Measurements from ENCODE around the gene HCK.

The HCK gene

DNA sequence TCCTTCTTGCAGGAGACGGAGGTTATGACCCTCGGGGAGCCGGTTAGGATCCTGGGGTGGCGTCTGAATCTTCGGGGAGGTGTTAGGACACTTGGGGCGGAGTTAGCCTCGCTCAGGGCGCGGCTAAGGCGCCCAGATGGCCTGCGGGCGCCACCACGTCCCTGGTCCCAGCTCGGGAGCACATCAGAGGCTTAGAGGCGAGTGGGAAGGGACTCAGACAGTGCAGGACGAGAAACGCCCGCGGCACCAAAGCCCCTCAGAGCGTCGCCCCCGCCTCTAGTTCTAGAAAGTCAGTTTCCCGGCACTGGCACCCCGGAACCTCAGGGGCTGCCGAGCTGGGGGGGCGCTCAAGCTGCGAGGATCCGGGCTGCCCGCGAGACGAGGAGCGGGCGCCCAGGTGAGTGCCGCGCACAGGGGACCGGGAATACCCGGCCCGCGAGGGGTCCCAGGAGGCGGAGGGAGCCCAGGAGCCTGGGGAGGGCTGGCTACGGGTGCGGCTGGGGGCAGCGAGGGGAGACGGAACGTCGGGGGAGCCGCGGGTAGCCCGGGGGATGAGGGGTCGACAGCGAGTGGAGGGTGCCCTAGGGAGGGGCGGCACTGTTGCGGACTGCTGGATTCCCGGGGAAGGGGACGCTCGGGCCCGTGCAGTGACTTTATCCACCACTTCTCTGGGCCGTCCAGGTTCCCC, at the start of gene HCK:
Gene HCK (plus strand): TSS at position 153 of the 688 bp plus-strand sequence.
- CTCF ChIA-PET: interaction anchor here (0.6 to 0.8 kb wide), 5 partner anchors 20 to 1974 kb away, joined by 3 to 8 read pairs (median 4); no protein-coding TSS in a partner anchor
- DNase-seq (ENCODE audit: low spot score): no peak
- TF ChIP-seq, protein P1, sequence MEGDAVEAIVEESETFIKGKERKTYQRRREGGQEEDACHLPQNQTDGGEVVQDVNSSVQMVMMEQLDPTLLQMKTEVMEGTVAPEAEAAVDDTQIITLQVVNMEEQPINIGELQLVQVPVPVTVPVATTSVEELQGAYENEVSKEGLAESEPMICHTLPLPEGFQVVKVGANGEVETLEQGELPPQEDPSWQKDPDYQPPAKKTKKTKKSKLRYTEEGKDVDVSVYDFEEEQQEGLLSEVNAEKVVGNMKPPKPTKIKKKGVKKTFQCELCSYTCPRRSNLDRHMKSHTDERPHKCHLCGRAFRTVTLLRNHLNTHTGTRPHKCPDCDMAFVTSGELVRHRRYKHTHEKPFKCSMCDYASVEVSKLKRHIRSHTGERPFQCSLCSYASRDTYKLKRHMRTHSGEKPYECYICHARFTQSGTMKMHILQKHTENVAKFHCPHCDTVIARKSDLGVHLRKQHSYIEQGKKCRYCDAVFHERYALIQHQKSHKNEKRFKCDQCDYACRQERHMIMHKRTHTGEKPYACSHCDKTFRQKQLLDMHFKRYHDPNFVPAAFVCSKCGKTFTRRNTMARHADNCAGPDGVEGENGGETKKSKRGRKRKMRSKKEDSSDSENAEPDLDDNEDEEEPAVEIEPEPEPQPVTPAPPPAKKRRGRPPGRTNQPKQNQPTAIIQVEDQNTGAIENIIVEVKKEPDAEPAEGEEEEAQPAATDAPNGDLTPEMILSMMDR (conservative IDR thresholded peaks at IDR 0.05; ENCODE audit: low read depth): no peak
- no peak within 1 kb of the TSS for H3K27ac ChIP-seq
- POLR2A ChIA-PET (ENCODE audit: low non-redundant PET): no interaction called here

DNA sequence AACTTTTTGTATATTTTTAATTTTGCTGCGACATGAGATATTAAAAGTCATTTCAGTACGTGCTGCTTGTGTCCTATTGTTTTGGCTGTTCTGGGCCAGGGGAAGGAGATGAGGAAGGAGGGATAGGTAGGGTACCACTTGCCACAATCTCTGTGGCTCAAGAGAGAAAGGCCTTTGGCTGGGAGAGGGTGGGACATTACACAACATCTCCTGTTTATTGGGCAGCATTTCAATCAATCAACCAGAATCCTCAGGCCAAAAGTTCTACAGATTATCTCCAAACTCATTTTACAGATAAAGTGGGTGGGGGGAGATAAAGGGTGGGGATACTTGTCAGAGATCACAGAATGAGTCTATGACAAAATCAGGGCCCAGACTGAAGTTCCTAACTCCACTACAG, 48.7 kb upstream of the HCK start:
- H3K27ac ChIP-seq: no peak overlapping the region
- ChIA-PET CTCF (interaction anchor here (1.1 kb wide), 1 partner anchor 14 kb away, joined by 3 read pairs; no protein-coding TSS in a partner anchor), POLR2A (ENCODE audit: low non-redundant PET) (no interaction called here)
- TF ChIP-seq, protein P1 (conservative IDR thresholded peaks at IDR 0.05; ENCODE audit: low read depth): no peak
- peak; percentile 42 for DNase-seq (ENCODE audit: low spot score)

DNA sequence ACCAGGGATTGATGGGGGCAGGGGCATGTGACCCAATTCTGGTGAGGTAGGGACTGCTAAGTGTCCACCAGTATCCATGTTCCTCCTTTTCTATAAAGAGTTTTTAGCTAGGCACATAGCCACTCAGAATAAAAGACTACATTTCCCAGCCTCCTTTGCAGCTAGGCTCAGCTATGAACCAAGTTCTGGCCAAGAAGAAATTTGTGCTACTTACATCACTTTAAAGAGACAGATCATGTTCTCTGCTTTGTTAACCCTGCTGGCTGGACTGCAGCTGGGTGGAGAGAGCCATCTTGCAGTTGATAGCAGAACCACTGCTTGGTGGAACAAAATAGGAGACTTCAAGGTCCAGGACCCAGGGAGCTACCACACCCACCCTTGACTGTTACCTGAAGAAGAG, 47.1 kb upstream of the HCK start:
- ChIA-PET CTCF (interaction anchor here (0.6 to 1.0 kb wide), 2 partner anchors 98 to 154 kb away, joined by 4 read pairs; no protein-coding TSS in a partner anchor), POLR2A (ENCODE audit: low non-redundant PET) (no interaction called here)
- TF ChIP-seq, protein P1 (conservative IDR thresholded peaks at IDR 0.05; ENCODE audit: low read depth): no peak
- DNase-seq (ENCODE audit: low spot score): peak; percentile 39
- no peak overlapping the region for H3K27ac ChIP-seq

DNA sequence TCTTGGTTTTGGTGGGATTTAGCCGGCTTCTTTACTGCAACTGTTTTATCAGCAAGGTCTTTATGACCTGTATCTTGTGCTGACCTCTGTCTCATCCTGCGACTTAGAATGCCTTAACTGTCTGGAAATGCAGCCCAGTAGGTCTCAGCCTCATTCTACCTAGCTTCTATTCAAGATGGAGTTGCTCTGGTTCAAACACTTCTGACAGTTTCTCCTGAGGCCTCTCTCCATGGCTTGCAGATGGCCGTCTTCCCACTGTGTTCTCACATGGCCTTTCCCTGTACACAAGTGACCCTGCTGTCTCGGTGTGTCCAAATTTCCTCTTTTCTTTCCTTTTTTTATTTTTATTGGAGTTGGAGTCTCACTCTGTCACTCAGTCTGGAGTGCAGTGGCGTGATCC, 46.0 kb upstream of the HCK start:
- no peak overlapping the region for H3K27ac ChIP-seq
- POLR2A ChIA-PET (ENCODE audit: low non-redundant PET): no interaction called here
- DNase-seq (ENCODE audit: low spot score): no peak
- CTCF ChIA-PET: no interaction called here
- TF ChIP-seq, protein P1 (conservative IDR thresholded peaks at IDR 0.05; ENCODE audit: low read depth): no peak

DNA sequence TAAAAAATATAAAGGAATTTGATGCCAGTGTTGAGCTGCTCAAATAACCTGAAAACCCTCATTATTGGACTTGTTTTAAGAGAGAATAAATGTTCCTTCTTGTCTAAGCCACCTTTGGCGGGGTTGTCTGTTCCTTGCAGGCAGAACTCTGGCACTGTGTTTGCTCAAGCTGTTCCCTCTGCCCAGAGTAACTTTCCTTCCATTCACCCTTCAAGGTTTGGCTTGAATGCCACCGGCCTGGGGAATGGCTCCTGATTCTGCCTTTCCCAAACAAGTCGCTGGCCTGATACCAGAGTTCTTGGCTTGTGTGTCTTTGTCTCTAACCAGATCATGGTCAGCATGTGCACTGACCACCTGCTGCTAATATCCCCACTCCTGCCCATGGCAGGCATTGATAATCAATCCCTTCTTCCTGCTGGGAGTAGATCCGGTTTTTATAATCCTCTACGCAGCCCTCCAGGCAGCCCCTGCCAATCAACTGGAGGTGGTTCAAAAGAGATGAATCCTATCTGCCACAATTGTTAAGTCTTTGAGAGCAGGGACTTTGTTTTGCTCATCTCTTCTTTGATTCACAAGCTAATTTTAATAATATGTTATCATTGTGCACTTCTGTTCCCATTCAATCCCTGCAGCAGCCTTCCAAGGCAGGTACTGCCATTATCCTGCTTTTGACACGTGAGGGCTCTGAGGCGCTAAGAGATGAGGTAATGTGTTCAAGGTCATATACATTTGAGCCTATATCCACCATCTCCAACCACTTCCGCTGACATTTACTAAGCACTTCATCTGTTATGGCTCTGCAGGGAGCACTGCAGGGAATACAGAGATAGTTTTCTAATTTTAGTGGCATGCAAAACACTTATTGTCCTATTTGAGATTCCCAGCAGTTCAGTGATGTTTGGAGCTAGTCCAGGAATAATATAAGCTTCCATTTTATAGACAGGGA, 44.9 kb upstream of the HCK start:
- POLR2A ChIA-PET (ENCODE audit: low non-redundant PET): no interaction called here
- DNase-seq (ENCODE audit: low spot score): no peak
- CTCF ChIA-PET: interaction anchor here (0.7 to 1.0 kb wide), 2 partner anchors 11 to 101 kb away, joined by 3 to 4 read pairs; no protein-coding TSS in a partner anchor
- no peak overlapping the region for H3K27ac ChIP-seq
- TF ChIP-seq, protein P1 (conservative IDR thresholded peaks at IDR 0.05; ENCODE audit: low read depth): no peak

Measured in RWPE1 (cell line).